K562 (cell line): ENCODE results near the gene FRMD4A. TPM values are rescaled to one million over a fixed set of nuclear protein-coding genes. Genes with fewer than 3 reads are reported as not detected.
A peak's percentile ranks its signal among the peaks of the same experiment; 100 is the strongest.

ENCODE experiments used
- CBX2 ChIP-seq: fragments of 200-600 bp; sonication (generic); IDR thresholded peaks from one replicate; pipeline ENCODE4 v1.6.1; 2012; ENCODE audit warnings: mild to moderate bottlenecking, low read length, inconsistent platforms; ENCODE audit not compliant: insufficient read depth, poor library complexity, severe bottlenecking
- ETV5 ChIP-seq: sonication (generic); formaldehyde crosslinking; IDR thresholded peaks from 2 replicates; pipeline ENCODE4 v1.4.0; 2020; ENCODE audit warnings: low read depth, mild to moderate bottlenecking, missing genetic modification reagents
- ETV6 ChIP-seq, 3 experiments: fragments of 150-350 bp in 1 of 3; sonication (generic) in 1 of 3; formaldehyde crosslinking in 1 of 3; IDR thresholded peaks; 2 replicates each; pipeline versions ENCODE4 v1.6.1 to v1.8.0; 2014 to 2022; ENCODE audit warnings: borderline replicate concordance in 2 of 3, low read depth in 2 of 3, antibody characterized with exemption in 1 of 3, low read length in 1 of 3, mild to moderate bottlenecking in 1 of 3, missing genetic modification reagents in 1 of 3
- EWSR1 ChIP-seq: fragments of 450-650 bp; IDR thresholded peaks from 2 replicates; pipeline ENCODE4 v1.6.1; 2018; ENCODE audit warnings: borderline replicate concordance, mild to moderate bottlenecking, low read depth, moderate library complexity; ENCODE audit not compliant: partially characterized antibody
- FOXA3 ChIP-seq, 2 experiments: fragments of 450-650 bp in 1 of 2; sonication (generic) in 1 of 2; formaldehyde crosslinking; IDR thresholded peaks in 1 of 2; conservative IDR thresholded peaks in 1 of 2; 2 replicates each; pipeline versions ENCODE4 v1.4.0 to v1.8.0; 2020 to 2022; ENCODE audit warnings: mild to moderate bottlenecking in 2 of 2, missing genetic modification reagents in 1 of 2
- L3MBTL2 ChIP-seq: fragments of 450-650 bp; IDR thresholded peaks from 2 replicates; pipeline ENCODE4 v1.6.1; 2016; ENCODE audit warnings: mild to moderate bottlenecking, moderate library complexity
- MEF2A ChIP-seq: IDR thresholded peaks from 2 replicates; pipeline ENCODE4 v1.6.1; 2011; ENCODE audit warnings: low read depth, mild to moderate bottlenecking, low read length, moderate library complexity; ENCODE audit not compliant: control insufficient read depth
- MTA2 ChIP-seq: fragments of 450-650 bp; IDR thresholded peaks from 2 replicates; pipeline ENCODE4 v1.6.1; 2016; ENCODE audit warnings: low read depth
- RFX7 ChIP-seq: fragments of 250-450 bp; sonication (Bioruptor Pico); IDR thresholded peaks from 2 replicates; pipeline ENCODE4 v1.5.1; 2021; ENCODE audit warnings: mild to moderate bottlenecking
- SOX6 ChIP-seq: fragments of 450-650 bp; IDR thresholded peaks from 2 replicates; pipeline ENCODE4 v1.6.1; 2014; ENCODE audit warnings: mild to moderate bottlenecking
- TRIM24 ChIP-seq, 2 experiments: fragments of 450-650 bp; IDR thresholded peaks; 2 replicates each; pipeline ENCODE4 v1.6.1; 2016
- ZBED1 ChIP-seq: IDR thresholded peaks from 2 replicates; pipeline ENCODE4 v1.6.1; 2014
- ZNF133 ChIP-seq: fragments of 250-450 bp; sonication (Bioruptor Pico); IDR thresholded peaks from 2 replicates; pipeline ENCODE4 v1.4.0; 2020; ENCODE audit warnings: mild to moderate bottlenecking
- ZNF134 ChIP-seq: fragments of 250-450 bp; sonication (Bioruptor Pico); conservative IDR thresholded peaks from 2 replicates; pipeline ENCODE4 v1.4.0; 2020
- ZNF239 ChIP-seq: fragments of 250-450 bp; sonication (Bioruptor Pico); IDR thresholded peaks from 2 replicates; pipeline ENCODE4 v1.4.0; 2020; ENCODE audit warnings: mild to moderate bottlenecking
- polyA plus RNA-seq, 8 experiments: library from polyadenylated mRNA; depleted of rRNA in 4 of 8; stranded (reverse) in 5 of 8; unstranded in 3 of 8; fragments of >200 nt; fragmentation: Nextera tagmentation in 2 of 8; fragmentation: Illumina TruSeq in 1 of 8; extraction: Ambion mirVana in 2 of 8; extraction: Trizol in 1 of 8; gene quantifications; 2 replicates each; pipeline versions ENCODE4 v1.2.1 to v1.2.3, GENCODE V29; 2011 to 2014; ENCODE audit warnings: inconsistent platforms in 1 of 8, missing spikeins in 1 of 8
- total RNA-seq, 7 experiments: library from RNA; depleted of rRNA in 6 of 7; stranded (reverse); fragments of >200 nt in 6 of 7; fragmentation: Illumina TruSeq in 2 of 7; extraction: Trizol in 2 of 7; gene quantifications; 2 replicates each; pipeline versions ENCODE4 v1.2.1 to v1.2.3, GENCODE V29; 2011 to 2021; ENCODE audit warnings: low replicate concordance in 1 of 7
- TF ChIP-seq, protein P1 (sequence below): fragments of 250-450 bp; sonication (Bioruptor Pico); IDR thresholded peaks from 2 replicates; pipeline ENCODE4 v1.5.0; 2021
- TF ChIP-seq, protein P2 (sequence below): fragments of 150-350 bp; IDR thresholded peaks from 2 replicates; pipeline ENCODE4 v1.6.1; 2014; ENCODE audit warnings: low read depth, mild to moderate bottlenecking, low read length, borderline replicate concordance
- TF ChIP-seq, protein P3 (sequence below): fragments of 200-800 bp; sonication (Bioruptor generic); IDR thresholded peaks from 2 replicates; pipeline ENCODE4 v1.6.1; 2017; ENCODE audit warnings: missing genetic modification characterization, missing compliant biosample characterization
- TF ChIP-seq, protein P4 (sequence below): fragments of 450-650 bp; conservative IDR thresholded peaks from 2 replicates; pipeline ENCODE4 v1.6.1; 2016; ENCODE audit warnings: missing genetic modification characterization, low read depth, mild to moderate bottlenecking, control low read depth, missing compliant biosample characterization

Gene FRMD4A
- total and polyA plus RNA-seq, 9 of the 15 experiments (the other 6 are each of a cell fraction or from before 2014, with no cell fraction given), result 0.80 to 5.2 (median 3.0) TPM

DNA sequence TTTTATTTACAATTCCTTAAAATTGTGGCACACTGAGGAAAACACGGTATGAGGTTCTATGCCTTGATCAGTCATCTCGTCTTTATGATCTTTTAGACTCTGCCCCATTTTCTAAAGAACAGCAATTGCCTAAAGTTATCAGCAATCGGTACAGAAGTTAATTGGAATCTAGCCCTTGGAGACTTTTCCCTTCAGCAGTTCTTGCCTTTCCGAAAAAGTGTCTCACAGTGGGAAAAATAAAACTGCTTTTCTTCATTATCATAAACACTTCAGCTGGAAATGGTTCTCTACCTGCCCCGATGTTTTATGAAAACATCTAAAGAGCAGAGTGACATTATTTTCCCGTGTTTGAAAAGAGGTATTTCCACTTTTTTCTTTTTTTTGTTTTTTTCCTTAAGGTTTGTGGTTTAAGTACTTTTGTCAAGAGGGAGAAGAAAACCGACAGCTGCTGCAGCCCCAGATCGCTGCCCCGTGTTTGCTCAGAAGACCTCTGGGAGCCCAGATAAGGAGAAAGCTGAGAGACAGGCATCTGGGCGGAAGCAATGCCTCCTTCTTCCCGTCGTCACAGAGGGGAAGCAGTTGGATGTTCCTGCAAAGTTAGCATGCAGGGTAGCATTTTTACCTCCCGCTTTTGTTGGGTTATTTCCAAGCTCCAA is 149.7 kb downstream of the FRMD4A start (continued):
- TF ChIP-seq MEF2A (peak; percentile 22; the same call in 1 of the 2 replicates), L3MBTL2 (0 out of 2 replicates have a peak, but pooled peaks have one; percentile 14), ZNF239 (CRISPR knock-in tag) (0 out of 2 replicates have a peak, but pooled peaks have one; percentile 16), TRIM24 (IDR thresholded peaks at IDR 0.05) (peak; percentile 91), ZNF133 (no peak), SOX6 (peak; percentile 90), FOXA3 (CRISPR knock-in tag; conservative IDR thresholded peaks at IDR 0.05 in 1 of 2, IDR thresholded peaks at IDR 0.05 in 1 of 2) (peak; percentile 94 to 99), ETV5 (peak; percentile 39; the same call in 1 of the 2 replicates), ZNF134 (CRISPR knock-in tag) (no peak), EWSR1 (no peak), ETV6 (IDR thresholded peaks at IDR 0.05; ENCODE audit: borderline replicate concordance in 1 of 2, low read depth in 2 of 2, low read length in 1 of 2) (peak; percentile 56 to 91; a peak in 3 of 4 replicates), ETV6 (CRISPR knock-in tag; IDR thresholded peaks at IDR 0.05; ENCODE audit: borderline replicate concordance) (no peak), RFX7 (CRISPR knock-in tag) (no peak), MTA2 (peak; percentile 95), CBX2 (no peak), ZBED1 (peak; percentile 64; the same call in 1 of the 2 replicates)
- TF ChIP-seq, protein P1, sequence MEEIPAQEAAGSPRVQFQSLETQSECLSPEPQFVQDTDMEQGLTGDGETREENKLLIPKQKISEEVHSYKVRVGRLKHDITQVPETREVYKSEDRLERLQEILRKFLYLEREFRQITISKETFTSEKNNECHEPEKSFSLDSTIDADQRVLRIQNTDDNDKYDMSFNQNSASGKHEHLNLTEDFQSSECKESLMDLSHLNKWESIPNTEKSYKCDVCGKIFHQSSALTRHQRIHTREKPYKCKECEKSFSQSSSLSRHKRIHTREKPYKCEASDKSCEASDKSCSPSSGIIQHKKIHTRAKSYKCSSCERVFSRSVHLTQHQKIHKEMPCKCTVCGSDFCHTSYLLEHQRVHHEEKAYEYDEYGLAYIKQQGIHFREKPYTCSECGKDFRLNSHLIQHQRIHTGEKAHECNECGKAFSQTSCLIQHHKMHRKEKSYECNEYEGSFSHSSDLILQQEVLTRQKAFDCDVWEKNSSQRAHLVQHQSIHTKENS (CRISPR knock-in tag), result no peak
- TF ChIP-seq, protein P2, sequence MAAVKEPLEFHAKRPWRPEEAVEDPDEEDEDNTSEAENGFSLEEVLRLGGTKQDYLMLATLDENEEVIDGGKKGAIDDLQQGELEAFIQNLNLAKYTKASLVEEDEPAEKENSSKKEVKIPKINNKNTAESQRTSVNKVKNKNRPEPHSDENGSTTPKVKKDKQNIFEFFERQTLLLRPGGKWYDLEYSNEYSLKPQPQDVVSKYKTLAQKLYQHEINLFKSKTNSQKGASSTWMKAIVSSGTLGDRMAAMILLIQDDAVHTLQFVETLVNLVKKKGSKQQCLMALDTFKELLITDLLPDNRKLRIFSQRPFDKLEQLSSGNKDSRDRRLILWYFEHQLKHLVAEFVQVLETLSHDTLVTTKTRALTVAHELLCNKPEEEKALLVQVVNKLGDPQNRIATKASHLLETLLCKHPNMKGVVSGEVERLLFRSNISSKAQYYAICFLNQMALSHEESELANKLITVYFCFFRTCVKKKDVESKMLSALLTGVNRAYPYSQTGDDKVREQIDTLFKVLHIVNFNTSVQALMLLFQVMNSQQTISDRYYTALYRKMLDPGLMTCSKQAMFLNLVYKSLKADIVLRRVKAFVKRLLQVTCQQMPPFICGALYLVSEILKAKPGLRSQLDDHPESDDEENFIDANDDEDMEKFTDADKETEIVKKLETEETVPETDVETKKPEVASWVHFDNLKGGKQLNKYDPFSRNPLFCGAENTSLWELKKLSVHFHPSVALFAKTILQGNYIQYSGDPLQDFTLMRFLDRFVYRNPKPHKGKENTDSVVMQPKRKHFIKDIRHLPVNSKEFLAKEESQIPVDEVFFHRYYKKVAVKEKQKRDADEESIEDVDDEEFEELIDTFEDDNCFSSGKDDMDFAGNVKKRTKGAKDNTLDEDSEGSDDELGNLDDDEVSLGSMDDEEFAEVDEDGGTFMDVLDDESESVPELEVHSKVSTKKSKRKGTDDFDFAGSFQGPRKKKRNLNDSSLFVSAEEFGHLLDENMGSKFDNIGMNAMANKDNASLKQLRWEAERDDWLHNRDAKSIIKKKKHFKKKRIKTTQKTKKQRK, result no peak
- TF ChIP-seq, protein P3, sequence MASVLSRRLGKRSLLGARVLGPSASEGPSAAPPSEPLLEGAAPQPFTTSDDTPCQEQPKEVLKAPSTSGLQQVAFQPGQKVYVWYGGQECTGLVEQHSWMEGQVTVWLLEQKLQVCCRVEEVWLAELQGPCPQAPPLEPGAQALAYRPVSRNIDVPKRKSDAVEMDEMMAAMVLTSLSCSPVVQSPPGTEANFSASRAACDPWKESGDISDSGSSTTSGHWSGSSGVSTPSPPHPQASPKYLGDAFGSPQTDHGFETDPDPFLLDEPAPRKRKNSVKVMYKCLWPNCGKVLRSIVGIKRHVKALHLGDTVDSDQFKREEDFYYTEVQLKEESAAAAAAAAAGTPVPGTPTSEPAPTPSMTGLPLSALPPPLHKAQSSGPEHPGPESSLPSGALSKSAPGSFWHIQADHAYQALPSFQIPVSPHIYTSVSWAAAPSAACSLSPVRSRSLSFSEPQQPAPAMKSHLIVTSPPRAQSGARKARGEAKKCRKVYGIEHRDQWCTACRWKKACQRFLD, result peak; percentile 80; the same call in 1 of the 2 replicates
- TF ChIP-seq, protein P4, sequence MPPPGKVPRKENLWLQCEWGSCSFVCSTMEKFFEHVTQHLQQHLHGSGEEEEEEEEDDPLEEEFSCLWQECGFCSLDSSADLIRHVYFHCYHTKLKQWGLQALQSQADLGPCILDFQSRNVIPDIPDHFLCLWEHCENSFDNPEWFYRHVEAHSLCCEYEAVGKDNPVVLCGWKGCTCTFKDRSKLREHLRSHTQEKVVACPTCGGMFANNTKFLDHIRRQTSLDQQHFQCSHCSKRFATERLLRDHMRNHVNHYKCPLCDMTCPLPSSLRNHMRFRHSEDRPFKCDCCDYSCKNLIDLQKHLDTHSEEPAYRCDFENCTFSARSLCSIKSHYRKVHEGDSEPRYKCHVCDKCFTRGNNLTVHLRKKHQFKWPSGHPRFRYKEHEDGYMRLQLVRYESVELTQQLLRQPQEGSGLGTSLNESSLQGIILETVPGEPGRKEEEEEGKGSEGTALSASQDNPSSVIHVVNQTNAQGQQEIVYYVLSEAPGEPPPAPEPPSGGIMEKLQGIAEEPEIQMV (tag), result no peak
